GM12875 (cell line): Measurements from ENCODE around the gene DGCR2.

Experiments used
- H3K4me3 ChIP-seq: one replicate; pipeline ENCODE4 v1.5.1; 2011; ENCODE audit warnings: low read depth, low read length, control low read depth
- CTCF ChIP-seq: IDR thresholded peaks from 2 replicates; pipeline ENCODE4 v1.5.1; 2011; ENCODE audit warnings: low read depth, mild to moderate bottlenecking, control low read depth, inconsistent platforms, low read length, moderate library complexity, borderline replicate concordance; ENCODE audit not compliant: insufficient read depth

The DGCR2 gene

GRCh38 chr22:19066531-19067271 is 55.5 kb downstream of the DGCR2 start:
- TF ChIP-seq CTCF: no peak
- no peak overlapping the region for H3K4me3 ChIP-seq

GRCh38 chr22:19065929-19066328 is 56.3 kb downstream of the DGCR2 start:
- TF ChIP-seq CTCF: no peak
- no peak overlapping the region for H3K4me3 ChIP-seq

- H3K4me3 ChIP-seq: no peak overlapping the region
- TF ChIP-seq CTCF: no peak
Observed at GRCh38 chr22:19065298-19065859, 56.8 kb downstream of the DGCR2 start.

- no peak for TF ChIP-seq CTCF
- H3K4me3 ChIP-seq: no peak overlapping the region
Observed at GRCh38 chr22:19064354-19065054, 57.7 kb downstream of the DGCR2 start.

GRCh38 chr22:19063581-19064353 is 58.4 kb downstream of the DGCR2 start:
- H3K4me3 ChIP-seq: no peak overlapping the region
- no peak for TF ChIP-seq CTCF

- TF ChIP-seq CTCF: no peak
- H3K4me3 ChIP-seq: no peak overlapping the region
Observed at GRCh38 chr22:19062943-19063308, 59.3 kb downstream of the DGCR2 start.
